Activated naive CD4-positive, alpha-beta T cell treated with anti-CD3 and anti-CD28 coated beads for 36 hours (primary cell): ENCODE data around the gene COASY. TPM values are rescaled to one million over a fixed set of nuclear protein-coding genes. Genes with fewer than 3 reads are reported as not detected.
A peak's percentile ranks its signal among the peaks of the same experiment; 100 is the strongest.
"Not testable (repeated sequence)": the region's sequence is repeated elsewhere in the genome, so short reads cannot be mapped to it uniquely, and the experiment has no call there.

ENCODE experiments used
- CTCF ChIA-PET: fragments of 350-600 bp; sonication (Branson Sonifier 250); formaldehyde crosslinking; loops from one replicate; lab custom pipeline; 2021; ENCODE audit warnings: antibody characterized with exemption; lab: Charles Lee
- DNase-seq: peaks from one replicate; pipeline ENCODE4 v3.0.0-alpha.2; 2020
- H3K27ac Mint-ChIP-seq: one replicate; pipeline ENCODE4 v1.8.0; 2021; ENCODE audit warnings: mild to moderate bottlenecking, mixed read lengths
- H3K27me3 Mint-ChIP-seq: one replicate; pipeline ENCODE4 v1.8.0; 2021; ENCODE audit warnings: low read depth, mixed read lengths
- H3K36me3 Mint-ChIP-seq: one replicate; pipeline ENCODE4 v1.8.0; 2021; ENCODE audit warnings: low read depth, mixed read lengths
- H3K4me1 Mint-ChIP-seq: one replicate; pipeline ENCODE4 v1.8.0; 2021; ENCODE audit warnings: low read depth, mixed read lengths
- H3K4me3 Mint-ChIP-seq: one replicate; pipeline ENCODE4 v1.8.0; 2021; ENCODE audit warnings: mild to moderate bottlenecking, moderate library complexity, mixed read lengths
- H3K9me3 Mint-ChIP-seq: one replicate; pipeline ENCODE4 v1.8.0; 2021; ENCODE audit warnings: mixed read lengths
- intact Hi-C: fragments of 100-400 bp; cut with micrococcal nuclease; formaldehyde crosslinking; loops from one replicate; pipeline ENCODE4 v1.15.1; 2023
- total RNA-seq, 2 experiments: library from RNA; stranded (reverse); gene quantifications; one replicate each; pipeline ENCODE4 v1.2.3, GENCODE V29; 2021

The COASY gene
- total RNA-seq, 2 experiments from 2014 or later: 93.3 to 93.6 TPM

DNA sequence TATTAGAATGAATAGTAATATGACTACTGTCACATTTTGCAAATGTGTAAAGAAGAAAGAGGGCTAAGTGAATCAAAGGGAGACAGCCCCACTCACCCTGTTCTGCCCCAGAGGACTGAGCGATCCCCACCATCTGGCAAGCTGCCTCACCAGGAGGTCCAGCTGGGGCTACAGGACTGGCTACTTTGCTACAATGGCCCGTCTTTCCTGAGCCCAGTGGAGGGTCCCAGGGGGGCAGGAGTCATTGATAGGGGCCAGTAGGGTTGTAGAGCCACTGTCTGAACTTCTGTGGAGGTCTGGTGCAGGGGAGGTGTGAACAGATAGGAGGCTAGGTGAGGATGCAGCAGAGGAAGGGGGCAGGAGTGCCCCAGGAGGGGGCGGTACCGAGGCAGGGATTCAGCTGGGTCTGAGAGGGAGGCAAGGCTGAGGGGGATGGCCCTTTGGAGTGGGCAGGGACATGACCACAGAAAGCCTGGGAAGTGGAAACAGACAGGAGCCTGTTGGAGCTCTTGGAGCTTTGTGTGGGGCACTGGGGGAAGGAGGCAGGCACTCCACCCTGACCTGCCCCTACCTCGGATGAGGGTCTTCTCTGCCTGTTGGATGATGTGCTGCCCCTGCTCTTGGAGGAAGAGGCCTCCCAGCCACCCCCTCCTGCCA, 5.9 kb upstream of the COASY start:
- H3K36me3 Mint-ChIP-seq, H3K27ac Mint-ChIP-seq, H3K4me3 Mint-ChIP-seq, H3K9me3 Mint-ChIP-seq, H3K27me3 Mint-ChIP-seq, CTCF ChIA-PET, DNase-seq: not testable (repeated sequence)
- intact Hi-C loops: loop anchor here (2.0 kb wide), 1 partner anchor 21 kb away; the partner anchor contains the start of gene PSMC3IP
- peaks cover 22% of the 10 kb centered on the region for H3K4me1 Mint-ChIP-seq

GRCh38 chr17:42559075-42559474, 2.9 kb upstream of the COASY start:
- DNase-seq: no peak
- H3K27me3 Mint-ChIP-seq: no peaks in the 10 kb centered on the region
- CTCF ChIA-PET: no interaction called here
- no peaks in the 10 kb centered on the region for H3K9me3 Mint-ChIP-seq
- intact Hi-C loops: no loop called here
- peaks cover 32% of the 10 kb centered on the region for H3K4me1 Mint-ChIP-seq
- peaks cover 7% of the 10 kb centered on the region for H3K36me3 Mint-ChIP-seq
- no peak overlapping the region for H3K27ac Mint-ChIP-seq
- H3K4me3 Mint-ChIP-seq: no peak overlapping the region

GRCh38 chr17:42560246-42560645, 1.7 kb upstream of the COASY start:
- no peak overlapping the region for H3K4me3 Mint-ChIP-seq
- no peak for DNase-seq
- H3K9me3 Mint-ChIP-seq: no peaks in the 10 kb centered on the region
- H3K4me1 Mint-ChIP-seq: peaks cover 34% of the 10 kb centered on the region
- peaks cover 7% of the 10 kb centered on the region for H3K36me3 Mint-ChIP-seq
- no peaks in the 10 kb centered on the region for H3K27me3 Mint-ChIP-seq
- no peak overlapping the region for H3K27ac Mint-ChIP-seq
- intact Hi-C loops: no loop called here
- CTCF ChIA-PET: interaction anchor here (1.6 kb wide), 1 partner anchor 12 kb away, joined by 5 read pairs; no protein-coding TSS in a partner anchor

- CTCF ChIA-PET: interaction anchor here (0.5 kb wide), 1 partner anchor 534 kb away, joined by 4 read pairs; no protein-coding TSS in a partner anchor
- no peaks in the 10 kb centered on the region for H3K27me3 Mint-ChIP-seq
- peak overlapping the region; percentile 90 for H3K27ac Mint-ChIP-seq
- H3K4me1 Mint-ChIP-seq: peaks cover 39% of the 10 kb centered on the region
- intact Hi-C loops: loop anchor here (2.0 kb wide), 1 partner anchor 14 kb away; the partner anchor contains the start of gene PSMC3IP
- DNase-seq: no peak
- H3K36me3 Mint-ChIP-seq: peaks cover 7% of the 10 kb centered on the region
- no peaks in the 10 kb centered on the region for H3K9me3 Mint-ChIP-seq
- H3K4me3 Mint-ChIP-seq: peak overlapping the region; percentile 86
These were observed 617 bp downstream of the COASY start for GRCh38 chr17:42562388-42563142.

DNA sequence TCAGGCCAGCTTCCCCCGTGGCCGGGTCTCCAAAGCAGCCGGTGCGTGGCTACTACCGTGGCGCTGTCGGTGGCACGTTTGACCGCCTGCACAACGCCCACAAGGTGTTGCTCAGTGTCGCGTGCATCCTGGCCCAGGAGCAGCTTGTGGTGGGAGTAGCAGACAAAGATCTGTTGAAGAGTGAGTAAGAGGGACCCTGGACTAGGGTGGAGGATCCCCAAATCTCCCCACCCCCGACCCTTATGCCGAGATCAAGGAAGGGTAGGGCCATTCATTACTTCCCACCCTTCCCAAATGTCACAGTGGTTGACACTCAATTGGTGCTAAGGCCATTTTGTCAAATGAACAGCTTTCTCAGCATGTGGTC, 1.2 kb downstream of the COASY start:
- DNase-seq: no peak
- Mint-ChIP-seq H3K4me3 (peak overlapping the region; percentile 86), H3K27me3 (no peaks in the 10 kb centered on the region), H3K4me1 (peaks cover 42% of the 10 kb centered on the region), H3K36me3 (peaks cover 9% of the 10 kb centered on the region), H3K27ac (peak overlapping the region; percentile 90), H3K9me3 (no peaks in the 10 kb centered on the region)
- CTCF ChIA-PET: interaction anchor here (0.5 kb wide), 1 partner anchor 533 kb away, joined by 4 read pairs; no protein-coding TSS in a partner anchor
- intact Hi-C loops: loop anchor here (2.0 kb wide), 1 partner anchor 14 kb away; the partner anchor contains the start of gene PSMC3IP

DNA sequence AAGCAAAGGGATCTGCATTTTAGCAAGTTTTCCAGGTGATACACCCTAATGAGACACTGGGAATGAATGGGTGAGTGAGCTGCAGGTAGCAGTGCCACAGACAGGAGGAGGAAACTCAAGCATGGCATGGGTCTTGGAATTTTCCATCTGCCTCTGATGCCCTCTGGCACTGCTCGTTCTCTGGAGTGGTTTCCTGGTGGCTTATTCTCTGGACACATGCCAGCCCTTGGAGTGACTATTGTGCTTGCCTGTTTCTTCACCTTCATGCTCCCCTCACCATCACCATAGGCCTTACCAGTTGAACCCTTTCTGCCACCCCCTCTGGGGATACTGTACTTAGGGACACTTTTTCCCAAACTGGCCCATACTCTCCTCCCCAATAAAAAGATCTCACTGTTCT, 1.6 kb downstream of the COASY start:
- Mint-ChIP-seq H3K36me3 (peaks cover 10% of the 10 kb centered on the region), H3K27ac (no peak overlapping the region), H3K4me3 (peak overlapping the region; percentile 86), H3K9me3 (no peaks in the 10 kb centered on the region), H3K4me1 (peaks cover 45% of the 10 kb centered on the region), H3K27me3 (no peaks in the 10 kb centered on the region)
- DNase-seq: no peak
- CTCF ChIA-PET: interaction anchor here (0.9 kb wide), 1 partner anchor 10 kb away, joined by 3 read pairs; no protein-coding TSS in a partner anchor
- intact Hi-C loops: loop anchor here (2.0 kb wide), 1 partner anchor 13 kb away; the partner anchor contains the start of gene PSMC3IP

DNA sequence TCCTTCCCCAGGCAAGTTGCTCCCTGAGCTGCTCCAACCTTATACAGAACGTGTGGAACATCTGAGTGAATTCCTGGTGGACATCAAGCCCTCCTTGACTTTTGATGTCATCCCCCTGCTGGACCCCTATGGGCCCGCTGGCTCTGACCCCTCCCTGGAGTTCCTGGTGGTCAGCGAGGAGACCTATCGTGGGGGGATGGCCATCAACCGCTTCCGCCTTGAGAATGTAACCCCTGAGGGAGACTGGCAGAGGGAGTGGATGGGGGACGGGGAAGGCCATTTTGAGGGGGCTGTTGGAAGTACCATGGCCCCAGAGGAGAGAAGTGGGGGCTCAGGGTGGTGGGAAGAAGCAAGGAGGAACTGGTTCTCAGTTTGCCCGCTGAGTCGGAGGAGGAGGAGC, 2.0 kb downstream of the COASY start:
- Mint-ChIP-seq H3K36me3 (peaks cover 12% of the 10 kb centered on the region), H3K9me3 (no peaks in the 10 kb centered on the region), H3K4me1 (peaks cover 49% of the 10 kb centered on the region), H3K27ac (no peak overlapping the region), H3K27me3 (no peaks in the 10 kb centered on the region), H3K4me3 (peak overlapping the region; percentile 86)
- CTCF ChIA-PET: interaction anchor here (0.8 to 2.8 kb wide), 3 partner anchors 10 to 27 kb away, joined by 3 to 13 read pairs (median 3); partner anchors contain the start of genes NAGLU and PSMC3IP
- DNase-seq: no peak
- intact Hi-C loops: loop anchor here (2.0 kb wide), 1 partner anchor 13 kb away; the partner anchor contains the start of gene PSMC3IP

DNA sequence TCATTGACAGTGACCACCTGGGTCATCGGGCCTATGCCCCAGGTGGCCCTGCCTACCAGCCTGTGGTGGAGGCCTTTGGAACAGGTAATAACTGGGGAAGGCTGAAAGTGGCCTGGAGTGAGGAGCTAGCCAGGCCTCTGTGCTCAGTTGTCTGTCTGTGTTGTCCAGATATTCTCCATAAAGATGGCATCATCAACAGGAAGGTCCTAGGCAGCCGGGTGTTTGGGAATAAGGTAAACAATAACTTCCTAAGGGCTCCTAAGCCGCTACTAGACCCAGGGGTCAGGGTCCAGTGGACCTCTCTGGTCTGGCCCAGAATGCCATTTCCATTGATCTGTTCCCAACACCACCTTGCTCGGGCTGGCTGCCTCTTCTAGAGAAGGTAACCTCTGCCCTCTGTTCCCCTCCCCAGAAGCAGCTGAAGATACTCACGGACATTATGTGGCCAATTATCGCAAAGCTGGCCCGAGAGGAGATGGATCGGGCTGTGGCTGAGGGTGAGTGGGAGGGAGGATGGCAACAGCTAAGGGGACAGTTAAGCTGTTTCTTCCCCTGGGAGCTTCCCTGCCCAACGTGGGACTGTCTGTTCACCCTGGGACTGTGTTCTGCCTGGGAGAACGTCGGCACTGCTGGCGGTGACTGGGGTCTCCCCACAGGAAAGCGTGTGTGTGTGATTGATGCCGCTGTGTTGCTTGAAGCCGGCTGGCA, 3.0 kb downstream of the COASY start:
- Mint-ChIP-seq H3K9me3 (no peaks in the 10 kb centered on the region), H3K4me3 (peak overlapping the region; percentile 32), H3K36me3 (peaks cover 17% of the 10 kb centered on the region), H3K4me1 (peaks cover 59% of the 10 kb centered on the region), H3K27ac (no peak overlapping the region), H3K27me3 (no peaks in the 10 kb centered on the region)
- no peak for DNase-seq
- CTCF ChIA-PET: interaction anchor here (0.7 to 2.8 kb wide), 5 partner anchors 11 to 115 kb away, joined by 3 to 13 read pairs (median 3); partner anchors contain the start of genes NAGLU and PSMC3IP
- intact Hi-C loops: no loop called here

- H3K36me3 Mint-ChIP-seq: peaks cover 17% of the 10 kb centered on the region
- H3K27me3 Mint-ChIP-seq: no peaks in the 10 kb centered on the region
- DNase-seq: no peak
- H3K4me3 Mint-ChIP-seq: peak overlapping the region; percentile 93
- CTCF ChIA-PET: interaction anchor here (0.6 to 2.8 kb wide), 4 partner anchors 11 to 198 kb away, joined by 3 to 13 read pairs (median 3); partner anchors contain the start of genes PSMC3IP and RETREG3
- intact Hi-C loops: no loop called here
- peaks cover 59% of the 10 kb centered on the region for H3K4me1 Mint-ChIP-seq
- H3K27ac Mint-ChIP-seq: no peak overlapping the region
- no peaks in the 10 kb centered on the region for H3K9me3 Mint-ChIP-seq
These were observed 3.7 kb downstream of the COASY start for GRCh38 chr17:42565523-42566214.

DNA sequence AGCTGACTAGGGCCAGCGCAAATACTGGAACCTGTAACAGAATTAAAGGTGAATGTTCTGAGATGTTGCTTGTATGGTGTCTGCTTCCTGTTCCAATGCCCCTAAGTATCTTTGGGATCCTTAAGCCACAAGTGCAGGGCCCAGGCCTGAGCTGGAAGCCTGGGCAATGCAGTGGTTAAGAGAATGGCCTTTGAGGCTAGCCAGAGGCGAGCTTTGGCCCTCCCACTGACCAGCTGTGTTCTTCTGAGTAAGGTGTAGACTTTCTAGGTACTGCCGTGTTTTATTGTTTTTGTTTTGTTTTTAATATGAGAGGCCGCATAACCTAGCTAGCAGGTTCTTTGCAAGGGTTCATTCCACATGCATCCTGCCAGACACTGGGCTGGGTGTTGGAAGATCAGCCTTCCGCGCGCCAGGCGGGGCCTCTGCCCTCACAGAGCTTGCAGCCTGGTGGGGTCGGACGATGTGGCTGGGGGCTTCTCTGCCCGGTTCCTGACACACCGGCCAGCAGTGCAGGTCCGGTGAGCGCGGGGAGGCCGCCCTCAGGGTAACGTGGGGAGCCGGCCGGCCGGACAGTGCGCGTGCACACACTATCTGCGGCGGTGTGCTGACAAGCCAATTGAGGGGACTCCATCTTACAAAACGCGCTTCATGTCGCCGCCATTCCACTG, 4.4 kb downstream of the COASY start:
- H3K4me3 Mint-ChIP-seq: peak overlapping the region; percentile 93
- DNase-seq: no peak
- CTCF ChIA-PET: interaction anchor here (0.6 to 2.8 kb wide), 4 partner anchors 10 to 197 kb away, joined by 3 to 13 read pairs (median 3); partner anchors contain the start of genes PSMC3IP and RETREG3
- peaks cover 59% of the 10 kb centered on the region for H3K4me1 Mint-ChIP-seq
- peaks cover 23% of the 10 kb centered on the region for H3K36me3 Mint-ChIP-seq
- no peaks in the 10 kb centered on the region for H3K9me3 Mint-ChIP-seq
- H3K27ac Mint-ChIP-seq: peak overlapping the region; percentile 93
- no peaks in the 10 kb centered on the region for H3K27me3 Mint-ChIP-seq
- intact Hi-C loops: no loop called here
